Skin epidermis (tissue), 12 donors: ENCODE results near the gene SAMD8.
"Not testable (repeated sequence)": the region's sequence is repeated elsewhere in the genome, so short reads cannot be mapped to it uniquely, and the experiment has no call there.

Experiments
- H3K27ac ChIP-seq, 21 experiments: fragments of 200-600 bp; sonication (generic) in 11 of 21; one replicate each; pipeline ENCODE4 v1.5.0; 2020; ENCODE audit warnings: mild to moderate bottlenecking in 3 of 21, inconsistent platforms in 2 of 21, moderate library complexity in 2 of 21
- H3K4me3 ChIP-seq, 7 experiments: fragments of 200-600 bp; sonication (generic) in 2 of 7; one replicate each; pipeline ENCODE4 v1.5.0; 2020; ENCODE audit warnings: inconsistent platforms in 2 of 7, mild to moderate bottlenecking in 2 of 7, moderate library complexity in 1 of 7

The SAMD8 gene

DNA sequence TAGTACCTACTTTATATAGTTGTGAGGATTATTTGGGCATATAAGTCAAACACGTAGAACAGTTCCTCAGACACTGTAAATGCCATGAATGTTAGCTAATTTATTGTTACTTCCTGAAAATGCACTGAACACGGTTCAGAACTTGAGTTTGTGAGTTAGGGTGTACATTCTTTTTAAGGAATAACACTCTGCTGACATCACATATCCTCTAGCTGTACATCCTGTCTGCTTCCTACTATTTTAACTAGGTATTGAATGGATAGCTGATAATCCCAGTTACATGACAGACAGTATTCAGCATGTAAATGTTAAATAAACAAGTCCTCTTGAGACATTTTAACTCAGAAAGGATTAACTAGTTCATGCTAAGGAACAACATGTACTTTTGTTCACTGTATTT lies 16.0 kb downstream of the SAMD8 start:
- no peak overlapping the region for H3K27ac ChIP-seq
- H3K4me3 ChIP-seq: no peak overlapping the region

- not testable (repeated sequence) for H3K4me3 ChIP-seq, H3K27ac ChIP-seq
Observed at GRCh38 chr10:75128985-75129384, 17.5 kb downstream of the SAMD8 start.

DNA sequence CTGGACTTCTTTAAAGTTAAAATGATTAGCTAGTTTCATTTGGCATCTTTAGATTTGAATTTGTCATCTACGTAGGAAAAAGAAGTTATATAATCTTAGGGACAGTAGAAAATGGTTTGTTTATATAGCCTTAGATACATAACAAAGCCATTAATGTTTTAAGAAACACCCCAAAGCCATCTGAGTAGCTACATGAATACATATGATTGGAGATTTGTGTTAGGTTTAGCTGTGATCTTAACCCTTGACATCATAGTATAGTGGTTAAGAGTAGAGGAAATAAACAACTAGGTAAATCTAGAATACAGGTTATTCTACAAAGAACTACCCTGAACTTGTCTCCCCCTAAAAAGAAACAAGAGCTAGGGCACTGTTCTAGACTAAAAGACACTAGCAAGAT lies 18.1 kb downstream of the SAMD8 start:
- no peak overlapping the region for H3K27ac ChIP-seq
- no peak overlapping the region for H3K4me3 ChIP-seq

GRCh38 chr10:75133701-75134100 lies 22.2 kb downstream of the SAMD8 start:
- H3K27ac ChIP-seq, H3K4me3 ChIP-seq: not testable (repeated sequence)

GRCh38 chr10:75136346-75136745 lies 24.9 kb downstream of the SAMD8 start:
- Histone ChIP-seq H3K4me3 (no peak overlapping the region), H3K27ac (no peak overlapping the region)

DNA sequence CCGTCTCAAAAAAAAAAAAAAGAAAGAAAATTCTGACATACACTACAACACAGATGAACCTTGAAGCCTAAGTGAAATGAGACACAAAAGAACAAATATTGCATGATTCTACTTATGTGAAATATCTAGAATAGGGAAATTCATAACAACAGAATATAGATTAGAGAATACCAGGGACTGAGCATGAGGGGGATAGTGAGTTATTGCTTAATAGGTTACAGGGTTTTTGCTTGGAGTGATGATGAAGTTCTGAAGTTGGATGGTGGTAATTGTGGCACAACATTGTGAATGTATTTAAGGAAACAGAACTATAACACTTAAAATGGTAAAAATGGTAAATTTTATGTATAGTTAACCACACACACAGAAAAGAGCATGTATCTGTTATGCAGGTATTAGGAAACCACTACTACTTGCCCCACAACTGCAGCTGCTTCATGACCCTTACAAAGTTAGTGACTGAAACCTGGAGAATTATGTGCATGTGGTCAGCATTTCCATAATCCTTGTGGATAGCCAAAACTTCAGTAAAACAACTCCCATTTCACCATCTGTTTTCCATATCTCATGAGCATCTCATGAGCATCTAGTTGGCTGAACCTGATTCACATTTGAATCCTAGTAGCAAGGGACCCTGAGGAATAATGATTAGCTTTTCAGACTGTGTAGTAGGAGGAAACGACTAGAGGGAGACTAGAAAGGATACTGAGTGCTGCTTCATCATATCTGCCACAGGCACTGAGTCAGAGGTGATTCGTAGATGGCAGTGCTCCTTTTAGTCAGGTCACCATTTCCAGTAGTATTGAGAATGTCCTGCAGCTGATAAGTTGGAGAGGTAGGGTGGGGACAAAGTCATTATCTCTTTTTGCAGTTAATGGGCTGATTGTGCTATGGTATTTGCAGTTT lies 26.3 kb downstream of the SAMD8 start:
- Histone ChIP-seq H3K4me3 (no peak overlapping the region), H3K27ac (peak overlapping the region in 1 of 21 experiments; percentile 3)

DNA sequence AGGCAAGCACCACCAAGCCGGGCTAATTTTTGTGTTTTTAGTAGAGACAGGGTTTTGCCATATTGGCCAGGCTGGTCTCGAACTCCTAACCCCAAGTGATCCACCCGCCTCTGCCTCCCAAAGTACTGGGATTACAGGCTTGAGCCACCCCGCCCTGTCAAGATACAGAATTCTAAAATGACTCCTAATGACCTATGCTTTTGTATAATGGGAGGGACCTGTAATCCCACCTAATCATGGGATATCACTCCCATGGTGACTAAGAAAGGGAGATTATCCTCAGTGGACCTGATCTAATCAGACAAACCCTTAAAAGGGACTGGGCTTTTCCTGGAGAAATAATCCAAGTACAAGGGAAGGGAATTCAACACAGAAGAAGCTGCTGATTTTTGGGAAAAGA lies 28.8 kb downstream of the SAMD8 start:
- Histone ChIP-seq H3K4me3 (no peak overlapping the region), H3K27ac (no peak overlapping the region)

DNA sequence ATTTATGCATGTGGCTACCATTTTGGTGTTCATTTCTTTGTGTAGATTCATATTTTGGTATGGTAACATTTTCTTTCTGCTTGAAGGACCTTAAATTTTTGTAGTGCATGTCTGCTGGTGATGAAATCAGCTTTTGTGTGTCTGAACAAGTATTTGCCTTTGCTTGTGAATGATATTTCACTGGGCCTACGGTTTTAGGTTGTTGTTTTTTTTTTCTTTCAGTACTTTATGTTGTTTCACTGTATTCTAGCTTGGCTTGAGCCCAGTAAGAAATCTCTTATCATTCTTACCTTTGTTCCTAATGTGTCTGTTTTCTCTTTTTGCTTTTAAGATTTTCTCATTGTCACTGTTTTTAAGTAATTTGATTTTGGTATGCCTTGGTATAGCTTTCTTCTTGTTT lies 31.9 kb downstream of the SAMD8 start:
- H3K27ac ChIP-seq: peak overlapping the region in 7 of 21 experiments; percentile 16 to 72 (median 45)

DNA sequence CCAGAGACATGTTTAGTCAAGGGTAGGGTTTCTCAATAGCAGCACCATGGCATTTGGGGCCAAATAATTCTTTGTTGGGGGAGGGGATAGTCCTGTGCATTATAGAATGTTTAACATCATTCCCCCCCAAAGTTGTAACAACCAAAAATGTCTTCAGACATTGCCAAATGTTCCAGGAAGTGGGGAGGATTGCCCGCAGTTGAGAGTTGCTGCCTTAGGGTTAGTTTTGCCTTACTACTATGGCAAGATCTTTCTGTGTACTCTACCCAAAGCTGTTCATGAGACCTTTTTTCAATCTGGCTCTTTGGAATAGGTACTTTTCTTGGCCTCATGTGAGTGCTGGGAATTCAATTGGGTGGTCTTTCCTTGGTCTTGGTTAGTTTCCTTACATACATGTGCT lies 34.1 kb downstream of the SAMD8 start:
- Histone ChIP-seq H3K4me3 (no peak overlapping the region), H3K27ac (peak overlapping the region in 3 of 21 experiments; percentile 24 to 72 (median 47))

More for the DNA sequence above, 31.9 kb downstream of the SAMD8 start:
- no peak overlapping the region for H3K4me3 ChIP-seq

GRCh38 chr10:75146780-75147179 lies 35.3 kb downstream of the SAMD8 start:
- Histone ChIP-seq H3K4me3 (no peak overlapping the region), H3K27ac (peak overlapping the region in 4 of 21 experiments; percentile 7 to 48 (median 23))

DNA sequence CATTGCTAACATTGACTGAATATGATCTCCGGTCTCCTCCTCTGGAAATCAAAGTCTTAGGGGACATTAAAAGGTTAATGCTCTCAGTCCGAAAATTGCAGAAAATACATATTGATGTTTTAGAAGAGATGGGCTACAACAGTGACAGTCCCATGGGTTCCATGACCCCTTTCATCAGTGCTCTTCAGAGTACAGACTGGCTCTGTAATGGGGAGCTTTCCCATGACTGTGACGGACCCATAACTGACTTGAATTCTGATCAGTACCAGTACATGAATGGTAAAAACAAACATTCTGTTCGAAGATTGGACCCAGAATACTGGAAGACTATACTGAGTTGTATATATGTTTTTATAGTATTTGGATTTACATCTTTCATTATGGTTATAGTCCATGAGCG lies 39.2 kb downstream of the SAMD8 start:
- Histone ChIP-seq H3K4me3 (no peak overlapping the region), H3K27ac (no peak overlapping the region)

- no peak overlapping the region for H3K27ac ChIP-seq
- no peak overlapping the region for H3K4me3 ChIP-seq
Observed at GRCh38 chr10:75159519-75159918, 48.1 kb downstream of the SAMD8 start.

DNA sequence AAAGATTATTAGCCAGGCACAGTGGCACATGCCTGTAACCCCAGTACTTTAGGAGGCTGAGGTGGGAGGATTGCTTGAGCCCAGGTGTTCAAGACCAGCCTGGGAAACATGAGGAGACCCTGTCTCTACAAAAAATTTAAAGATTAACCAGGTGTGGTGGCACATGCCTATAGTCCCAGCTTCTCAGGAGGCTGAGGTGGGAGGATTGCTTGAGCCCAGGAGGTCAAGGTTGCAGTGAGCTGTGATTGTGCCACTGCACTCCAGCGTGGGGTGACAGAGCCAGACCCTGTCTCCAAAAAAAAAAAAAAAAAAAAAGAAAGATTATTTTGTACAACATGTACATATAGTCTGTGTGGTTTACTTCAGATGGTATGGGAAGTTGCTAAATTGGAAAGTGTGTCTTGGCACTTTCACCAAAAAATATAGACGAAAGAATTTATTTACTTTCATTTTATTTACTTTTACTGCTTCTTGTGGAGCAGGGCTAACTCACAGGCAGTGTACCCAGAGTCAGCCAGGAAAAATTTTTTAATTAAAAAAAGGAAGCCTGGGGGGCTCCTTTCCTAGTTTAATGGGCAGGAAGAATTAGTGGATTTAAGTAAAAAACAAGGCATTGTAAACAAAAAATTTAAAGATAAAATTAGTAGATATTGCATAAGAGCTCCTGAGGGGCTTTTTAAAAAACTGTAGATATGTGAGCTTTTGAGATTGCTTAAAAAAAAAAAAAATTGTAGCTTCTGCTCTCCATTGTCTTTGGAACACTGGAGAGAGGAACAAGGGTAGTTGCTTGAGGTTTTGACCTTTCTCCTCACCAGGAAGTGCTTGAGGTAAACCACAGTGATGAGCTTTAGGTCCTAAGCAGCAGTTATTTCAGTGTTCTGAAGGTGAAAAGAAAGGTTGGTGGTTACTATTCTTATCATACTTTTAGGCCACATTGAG lies 54.5 kb downstream of the SAMD8 start:
- no peak overlapping the region for H3K4me3 ChIP-seq
- peak overlapping the region in 2 of 21 experiments; percentile 26 to 43 for H3K27ac ChIP-seq

DNA sequence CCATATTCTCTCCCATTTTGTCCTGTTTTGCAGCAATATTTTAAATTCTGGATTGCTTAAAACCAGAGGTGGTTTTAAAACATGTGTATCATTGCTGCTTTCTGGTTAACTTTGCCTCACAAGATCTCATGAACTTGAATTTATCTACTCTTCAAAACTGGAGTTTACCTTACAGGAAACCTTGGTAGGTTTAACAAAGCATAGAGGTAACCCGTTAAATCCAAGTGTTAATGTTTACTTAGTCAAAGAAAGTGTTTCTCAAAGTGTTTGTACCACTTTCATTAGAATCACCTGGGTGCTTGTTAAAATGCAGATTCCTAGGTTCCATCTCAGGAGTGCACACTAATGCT lies 55.1 kb downstream of the SAMD8 start:
- Histone ChIP-seq H3K27ac (peak overlapping the region in 2 of 21 experiments; percentile 26 to 43), H3K4me3 (no peak overlapping the region)

- no peak overlapping the region for H3K4me3 ChIP-seq
- no peak overlapping the region for H3K27ac ChIP-seq
Observed at GRCh38 chr10:75168275-75168674, 56.8 kb downstream of the SAMD8 start.

DNA sequence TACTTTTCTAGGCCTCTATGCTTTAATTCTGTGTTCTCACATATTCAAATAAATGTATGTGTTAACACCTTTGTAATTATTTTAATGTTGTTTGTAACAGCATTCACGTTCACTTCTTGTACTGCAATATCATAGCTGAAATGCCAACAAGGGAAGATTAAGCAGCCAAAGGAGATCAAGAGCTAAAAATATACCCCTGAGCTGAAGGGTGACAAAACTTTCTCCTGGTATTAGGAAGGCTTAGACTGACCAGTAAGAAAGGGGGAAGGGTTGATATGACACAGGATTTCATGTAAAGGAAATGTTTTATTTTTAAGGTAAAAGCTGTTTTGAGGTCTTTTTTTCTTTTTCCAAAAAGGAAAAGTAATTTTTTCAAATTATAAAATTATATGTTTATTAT lies 58.8 kb downstream of the SAMD8 start:
- no peak overlapping the region for H3K27ac ChIP-seq
- no peak overlapping the region for H3K4me3 ChIP-seq

GRCh38 chr10:75175046-75175445 lies 63.6 kb downstream of the SAMD8 start:
- Histone ChIP-seq H3K27ac (no peak overlapping the region), H3K4me3 (no peak overlapping the region)

DNA sequence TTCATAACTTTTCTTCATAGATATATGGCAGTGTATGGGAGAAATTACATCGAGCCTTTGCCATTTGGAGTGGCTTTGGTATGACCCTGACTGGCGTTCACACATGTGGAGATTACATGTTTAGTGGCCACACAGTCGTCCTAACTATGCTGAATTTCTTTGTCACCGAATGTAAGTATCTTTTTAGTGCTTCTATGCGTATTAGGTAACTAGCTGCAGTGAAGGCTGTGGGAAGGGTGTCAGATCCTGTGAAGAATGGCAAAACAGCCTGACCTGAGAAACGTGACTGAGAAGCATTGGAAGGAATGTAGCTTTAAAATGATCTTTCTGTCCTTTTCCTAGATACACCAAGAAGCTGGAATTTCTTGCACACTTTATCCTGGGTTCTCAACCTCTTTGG lies 64.6 kb downstream of the SAMD8 start:
- H3K27ac ChIP-seq: no peak overlapping the region
- H3K4me3 ChIP-seq: no peak overlapping the region

DNA sequence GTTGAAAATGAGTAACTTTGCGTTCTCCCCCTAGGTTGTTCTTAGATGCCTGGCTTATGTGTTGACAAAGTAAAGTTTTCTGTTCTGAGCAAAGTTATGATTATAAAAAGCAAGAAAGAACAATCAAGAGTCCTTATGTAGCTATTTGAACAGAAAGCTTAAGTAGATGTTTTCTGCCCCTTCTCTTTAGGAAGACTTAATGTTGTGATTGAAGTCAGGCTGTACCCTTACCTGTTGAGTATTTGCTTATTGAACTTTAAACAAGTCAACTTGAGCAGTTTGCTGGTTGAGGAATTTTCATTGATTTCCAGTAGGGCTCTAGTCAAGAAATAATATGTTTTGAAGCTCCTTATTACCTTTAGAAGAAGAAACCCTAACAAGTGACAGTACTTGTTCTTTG lies 65.3 kb downstream of the SAMD8 start:
- Histone ChIP-seq H3K4me3 (no peak overlapping the region), H3K27ac (no peak overlapping the region)

DNA sequence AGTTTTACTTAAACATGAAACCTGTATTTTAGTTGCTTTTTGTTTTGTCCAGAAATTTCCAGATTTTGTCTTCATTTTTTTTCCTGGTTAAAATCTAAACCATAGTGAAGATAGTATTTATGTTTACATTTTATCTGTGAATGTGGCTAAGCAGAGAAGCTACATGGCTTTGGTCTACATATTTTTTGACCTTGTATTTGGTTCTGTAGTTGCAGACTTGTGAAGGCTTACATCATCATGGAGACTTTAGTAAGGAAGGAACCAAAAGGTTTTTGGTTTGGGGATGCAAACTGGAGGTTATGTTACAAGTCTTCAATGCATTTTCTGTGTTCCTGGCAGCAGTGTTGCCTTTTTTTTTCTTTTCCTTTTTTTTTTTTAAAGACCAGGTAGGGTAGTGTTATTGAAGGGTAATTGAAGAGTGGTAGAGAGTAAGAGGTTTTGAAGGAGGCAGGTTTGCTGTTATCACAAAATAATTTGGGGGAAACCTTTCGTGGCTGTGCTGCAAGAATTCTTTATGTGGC lies 68.3 kb downstream of the SAMD8 start:
- H3K4me3 ChIP-seq: no peak overlapping the region
- H3K27ac ChIP-seq: peak overlapping the region in 1 of 21 experiments; percentile 3
